MM.1S (cell line): ENCODE measurements around the gene GAPT.

ENCODE experiments used
- DNase-seq: peaks from one replicate; pipeline ENCODE4 v3.0.0-alpha.2; 2015
- H2AFZ ChIP-seq: fragments of 300-600 bp; sonication (generic); 2 replicates; pipeline ENCODE4 v1.6.0; 2016; ENCODE audit warnings: antibody characterized with exemption, low read length
- H3F3A ChIP-seq: fragments of 300-600 bp; sonication (generic); 2 replicates; pipeline ENCODE4 v1.6.1; 2016; ENCODE audit warnings: mild to moderate bottlenecking, antibody characterized with exemption, low read length, moderate library complexity, mixed read lengths; ENCODE audit not compliant: insufficient read depth
- H3K27ac ChIP-seq: fragments of 300-600 bp; sonication (generic); 2 replicates; pipeline ENCODE4 v1.5.1; 2016; ENCODE audit warnings: mild to moderate bottlenecking, low read length
- H3K27me3 ChIP-seq: fragments of 300-600 bp; sonication (generic); replicated peaks from 2 replicates; pipeline ENCODE4 v1.6.0; 2016; ENCODE audit warnings: low read length; ENCODE audit not compliant: insufficient read depth
- H3K36me3 ChIP-seq: fragments of 300-600 bp; sonication (generic); replicated peaks from 2 replicates; pipeline ENCODE4 v1.6.1; 2016; ENCODE audit warnings: mild to moderate bottlenecking, low read length, mixed read lengths; ENCODE audit not compliant: insufficient read depth
- H3K4me1 ChIP-seq: fragments of 300-600 bp; sonication (generic); 2 replicates; pipeline ENCODE4 v1.6.1; 2016; ENCODE audit warnings: low read length, mixed read lengths
- H3K4me2 ChIP-seq: fragments of 300-600 bp; sonication (generic); 2 replicates; pipeline ENCODE4 v1.6.0; 2016; ENCODE audit warnings: low read depth, low read length
- H3K4me3 ChIP-seq: fragments of 300-600 bp; sonication (generic); 2 replicates; pipeline ENCODE4 v1.5.1; 2016; ENCODE audit warnings: low read length, mixed read lengths
- H3K79me2 ChIP-seq: fragments of 300-600 bp; sonication (generic); 2 replicates; pipeline ENCODE4 v1.6.1; 2016; ENCODE audit warnings: mixed run types, low read length, mixed read lengths
- H3K9ac ChIP-seq: fragments of 300-600 bp; sonication (generic); 2 replicates; pipeline ENCODE4 v1.6.1; 2016; ENCODE audit warnings: low read length, mixed read lengths
- H3K9me2 ChIP-seq: fragments of 300-600 bp; sonication (generic); replicated peaks from 2 replicates; pipeline ENCODE4 v1.6.1; 2016; ENCODE audit warnings: mild to moderate bottlenecking, low read length, mixed read lengths; ENCODE audit not compliant: insufficient read depth
- H3K9me3 ChIP-seq: fragments of 300-600 bp; sonication (generic); replicated peaks from 2 replicates; pipeline ENCODE4 v1.6.1; 2016; ENCODE audit warnings: mild to moderate bottlenecking, low read length, mixed read lengths; ENCODE audit not compliant: insufficient read depth
- H4K20me1 ChIP-seq: fragments of 300-600 bp; sonication (generic); 2 replicates; pipeline ENCODE4 v1.6.1; 2016; ENCODE audit warnings: mild to moderate bottlenecking, low read length, moderate library complexity, mixed read lengths; ENCODE audit not compliant: insufficient read depth
- EZH2 ChIP-seq: fragments of 300-600 bp; sonication (generic); optimal IDR thresholded peaks from 2 replicates; pipeline ENCODE3; 2017; ENCODE audit warnings: low read depth, mild to moderate bottlenecking, antibody characterized with exemption, low read length, mixed read lengths
- EZH2phosphoT487 ChIP-seq: fragments of 300-600 bp; sonication (generic); IDR thresholded peaks from 2 replicates; pipeline ENCODE4 v1.6.1; 2018; ENCODE audit warnings: antibody characterized with exemption, low read length
- TF ChIP-seq, protein P1 (sequence below): fragments of 300-600 bp; sonication (generic); IDR thresholded peaks from 2 replicates; pipeline ENCODE4 v1.5.1; 2016; ENCODE audit warnings: antibody characterized with exemption, low read length, mixed read lengths

GAPT gene

DNA sequence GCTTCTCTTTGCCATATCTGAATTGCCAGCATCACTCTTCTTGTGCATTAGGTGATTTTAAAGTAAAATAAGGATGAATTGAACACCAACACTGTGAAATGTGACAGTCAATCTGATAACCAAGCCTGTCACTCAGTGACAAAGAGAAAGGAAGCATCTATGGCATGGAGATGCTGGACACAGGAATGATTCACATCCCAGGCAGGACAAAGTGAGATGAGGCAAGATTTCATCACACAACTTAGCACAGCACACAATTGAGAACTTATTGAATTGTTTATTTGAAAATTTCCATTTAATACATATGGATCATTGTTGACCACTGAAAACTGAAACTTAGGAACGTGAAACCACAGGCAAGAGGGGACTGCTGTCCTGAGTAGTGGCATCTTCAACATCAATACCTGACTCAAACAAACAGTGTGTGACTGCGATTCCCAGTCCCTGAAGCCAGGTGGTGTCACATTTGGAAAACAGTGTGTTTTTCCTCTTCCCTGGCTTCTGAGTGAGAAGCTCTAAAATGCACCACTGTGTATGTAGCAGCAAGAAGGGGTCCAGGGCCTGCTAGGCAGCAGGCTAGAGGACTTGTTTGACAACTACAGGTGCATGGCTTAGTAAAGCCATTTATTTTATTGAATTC, 10.7 kb downstream of the GAPT start:
- H3K9me2 ChIP-seq: no peaks in the 10 kb centered on the region
- no peak overlapping the region for H3K4me3 ChIP-seq
- no peaks in the 10 kb centered on the region; the same call in 1 of the 2 replicates for H3K4me1 ChIP-seq
- no peaks in the 10 kb centered on the region for H3K27me3 ChIP-seq
- H3K27ac ChIP-seq: no peak overlapping the region
- no peaks in the 10 kb centered on the region for H3F3A ChIP-seq
- no peaks in the 10 kb centered on the region for H3K79me2 ChIP-seq
- no peaks in the 10 kb centered on the region for H4K20me1 ChIP-seq
- no peak overlapping the region for H3K9ac ChIP-seq
- no peak overlapping the region for H3K4me2 ChIP-seq
- no peaks in the 10 kb centered on the region for H3K9me3 ChIP-seq
- no peak for DNase-seq
- H3K36me3 ChIP-seq: no peaks in the 10 kb centered on the region
- no peak overlapping the region for H2AFZ ChIP-seq
- no peak for TF ChIP-seq EZH2phosphoT487
- TF ChIP-seq, protein P1, sequence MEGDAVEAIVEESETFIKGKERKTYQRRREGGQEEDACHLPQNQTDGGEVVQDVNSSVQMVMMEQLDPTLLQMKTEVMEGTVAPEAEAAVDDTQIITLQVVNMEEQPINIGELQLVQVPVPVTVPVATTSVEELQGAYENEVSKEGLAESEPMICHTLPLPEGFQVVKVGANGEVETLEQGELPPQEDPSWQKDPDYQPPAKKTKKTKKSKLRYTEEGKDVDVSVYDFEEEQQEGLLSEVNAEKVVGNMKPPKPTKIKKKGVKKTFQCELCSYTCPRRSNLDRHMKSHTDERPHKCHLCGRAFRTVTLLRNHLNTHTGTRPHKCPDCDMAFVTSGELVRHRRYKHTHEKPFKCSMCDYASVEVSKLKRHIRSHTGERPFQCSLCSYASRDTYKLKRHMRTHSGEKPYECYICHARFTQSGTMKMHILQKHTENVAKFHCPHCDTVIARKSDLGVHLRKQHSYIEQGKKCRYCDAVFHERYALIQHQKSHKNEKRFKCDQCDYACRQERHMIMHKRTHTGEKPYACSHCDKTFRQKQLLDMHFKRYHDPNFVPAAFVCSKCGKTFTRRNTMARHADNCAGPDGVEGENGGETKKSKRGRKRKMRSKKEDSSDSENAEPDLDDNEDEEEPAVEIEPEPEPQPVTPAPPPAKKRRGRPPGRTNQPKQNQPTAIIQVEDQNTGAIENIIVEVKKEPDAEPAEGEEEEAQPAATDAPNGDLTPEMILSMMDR: no peak
- TF ChIP-seq EZH2: no peak

DNA sequence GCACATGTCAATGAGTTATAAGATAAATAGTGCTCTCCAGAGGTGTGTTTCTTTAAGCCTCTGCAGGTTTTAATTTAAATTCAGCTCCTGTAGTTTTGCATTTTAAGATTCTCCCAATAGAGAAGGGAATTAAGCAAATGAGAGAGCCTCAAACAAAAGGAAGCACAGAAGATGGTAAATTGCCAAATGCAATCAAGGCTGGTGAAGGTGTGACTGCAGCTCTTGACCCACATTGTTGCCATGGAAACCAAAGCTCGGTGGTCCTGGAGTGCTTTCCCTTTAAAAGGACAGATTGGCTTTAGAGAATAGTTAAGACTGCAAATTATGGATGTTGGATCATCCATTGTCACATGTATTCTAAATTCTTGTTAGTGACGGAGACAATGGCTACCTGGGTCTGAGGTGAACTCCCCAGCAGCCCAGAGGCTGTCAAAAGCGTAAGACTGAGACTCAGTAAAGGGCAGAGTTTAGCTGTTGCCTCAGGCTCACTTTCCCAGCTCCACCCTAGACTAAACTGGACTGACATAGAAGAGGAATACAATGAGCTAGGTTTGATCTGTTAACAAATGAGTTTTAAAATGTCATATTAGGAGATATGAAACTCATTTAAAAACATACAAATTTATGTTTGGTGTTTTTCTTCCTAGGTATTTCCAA, 12.3 kb downstream of the GAPT start:
- no peaks in the 10 kb centered on the region for H3F3A ChIP-seq
- H3K9me3 ChIP-seq: no peaks in the 10 kb centered on the region
- H3K36me3 ChIP-seq: no peaks in the 10 kb centered on the region
- TF ChIP-seq EZH2phosphoT487 (no peak), EZH2 (no peak)
- TF ChIP-seq, protein P1: no peak
- no peak overlapping the region for H3K4me3 ChIP-seq
- H3K79me2 ChIP-seq: no peaks in the 10 kb centered on the region
- H3K4me2 ChIP-seq: no peak overlapping the region
- no peak overlapping the region for H2AFZ ChIP-seq
- DNase-seq: no peak
- no peak overlapping the region for H3K9ac ChIP-seq
- no peaks in the 10 kb centered on the region for H4K20me1 ChIP-seq
- H3K9me2 ChIP-seq: no peaks in the 10 kb centered on the region
- no peak overlapping the region for H3K27ac ChIP-seq
- no peaks in the 10 kb centered on the region; the same call in 1 of the 2 replicates for H3K4me1 ChIP-seq
- H3K27me3 ChIP-seq: no peaks in the 10 kb centered on the region

DNA sequence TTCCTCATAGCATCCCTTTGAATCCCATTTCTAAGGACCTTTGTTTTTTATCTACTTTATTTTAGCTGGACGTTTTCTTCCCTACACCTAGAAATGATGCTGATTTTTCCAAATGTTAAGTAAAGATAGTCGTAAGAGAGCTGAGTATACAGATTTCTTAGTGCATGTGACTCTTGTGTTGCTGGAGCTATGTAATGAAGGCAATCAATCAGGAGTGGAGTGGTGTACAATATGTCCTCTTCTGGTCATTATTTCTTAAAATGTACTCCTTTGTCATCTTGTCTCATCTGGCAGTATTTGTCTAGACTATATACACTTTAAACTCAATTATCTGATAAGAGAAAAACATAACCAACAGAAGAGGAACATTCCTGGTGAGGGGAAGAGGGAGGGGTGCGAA, 13.5 kb downstream of the GAPT start:
- H3F3A ChIP-seq: no peaks in the 10 kb centered on the region
- H3K4me2 ChIP-seq: no peak overlapping the region
- H4K20me1 ChIP-seq: no peaks in the 10 kb centered on the region
- H3K27ac ChIP-seq: no peak overlapping the region
- no peaks in the 10 kb centered on the region for H3K9me2 ChIP-seq
- no peaks in the 10 kb centered on the region for H3K79me2 ChIP-seq
- no peak overlapping the region for H2AFZ ChIP-seq
- H3K27me3 ChIP-seq: no peaks in the 10 kb centered on the region
- DNase-seq: no peak
- TF ChIP-seq EZH2 (no peak), EZH2phosphoT487 (no peak)
- TF ChIP-seq, protein P1: no peak
- no peak overlapping the region for H3K4me3 ChIP-seq
- no peaks in the 10 kb centered on the region; the same call in 1 of the 2 replicates for H3K4me1 ChIP-seq
- no peak overlapping the region for H3K9ac ChIP-seq
- no peaks in the 10 kb centered on the region for H3K9me3 ChIP-seq
- H3K36me3 ChIP-seq: no peaks in the 10 kb centered on the region
